GM10847 (cell line): ENCODE measurements around the gene PIK3C2B.

ENCODE experiments used
- POLR2A ChIP-seq: IDR thresholded peaks from 2 replicates; pipeline ENCODE4 v1.6.1; 2011; ENCODE audit not compliant: insufficient read length; ENCODE audit errors: extremely low read depth

The PIK3C2B gene

DNA sequence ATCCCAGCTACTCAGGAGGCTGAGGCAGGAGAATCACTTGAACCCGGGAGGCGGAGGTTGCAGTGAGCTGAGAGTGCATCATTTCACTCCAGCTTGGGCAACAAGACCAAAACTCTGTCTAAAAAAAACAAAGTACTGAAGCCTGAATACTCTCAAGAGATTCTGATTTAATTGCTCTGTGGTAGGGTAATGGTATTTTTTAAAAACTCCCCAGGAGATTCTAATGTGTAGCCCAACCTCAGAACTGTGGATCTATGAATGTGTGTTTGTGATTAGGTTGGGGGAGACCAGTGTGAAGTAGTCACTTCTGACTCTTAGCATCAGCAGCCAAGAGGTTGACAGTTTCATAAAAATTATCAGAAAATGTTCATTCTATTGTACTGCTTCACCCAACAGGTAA lies 21.9 kb downstream of the PIK3C2B start:
- no peak for TF ChIP-seq POLR2A

DNA sequence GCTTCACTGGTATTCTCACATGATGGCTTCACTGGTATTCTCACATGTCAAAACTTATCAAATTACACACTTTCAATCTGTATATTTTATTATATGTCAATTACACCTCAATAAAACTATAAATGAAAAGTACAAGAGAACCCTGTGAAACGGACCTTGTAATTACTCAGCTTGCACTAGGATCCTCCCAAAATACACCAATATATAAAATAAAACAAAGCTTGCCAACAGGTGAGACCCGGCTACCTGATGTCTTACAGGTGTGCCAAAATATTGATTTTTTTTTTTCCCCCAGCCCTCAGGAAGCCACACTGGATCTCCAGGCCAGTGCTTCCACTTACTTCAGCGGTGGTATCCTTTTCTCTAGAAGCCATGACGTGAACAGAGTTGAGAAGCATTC lies 22.9 kb downstream of the PIK3C2B start:
- TF ChIP-seq POLR2A, result no peak

DNA sequence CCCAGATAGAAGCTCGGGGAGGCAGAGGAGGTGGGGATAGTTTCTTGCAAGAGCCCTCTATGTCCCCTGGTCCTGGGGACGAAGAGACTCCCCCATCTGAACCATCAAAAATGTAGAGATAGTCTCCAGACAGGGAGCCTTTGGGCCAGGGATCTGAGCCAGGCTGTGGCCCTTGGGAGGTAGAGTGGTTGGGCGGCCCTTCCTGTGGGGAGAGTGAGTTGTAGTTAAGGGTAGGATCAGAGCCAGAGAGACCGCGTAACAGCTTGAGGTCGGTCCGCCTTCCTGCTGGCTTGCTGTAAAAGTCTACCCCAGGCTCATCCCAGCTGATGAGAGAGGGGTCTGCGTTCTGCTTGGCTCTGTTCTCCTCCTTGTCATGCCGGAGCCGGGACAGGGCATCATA lies 25.3 kb downstream of the PIK3C2B start:
- no peak for TF ChIP-seq POLR2A

DNA sequence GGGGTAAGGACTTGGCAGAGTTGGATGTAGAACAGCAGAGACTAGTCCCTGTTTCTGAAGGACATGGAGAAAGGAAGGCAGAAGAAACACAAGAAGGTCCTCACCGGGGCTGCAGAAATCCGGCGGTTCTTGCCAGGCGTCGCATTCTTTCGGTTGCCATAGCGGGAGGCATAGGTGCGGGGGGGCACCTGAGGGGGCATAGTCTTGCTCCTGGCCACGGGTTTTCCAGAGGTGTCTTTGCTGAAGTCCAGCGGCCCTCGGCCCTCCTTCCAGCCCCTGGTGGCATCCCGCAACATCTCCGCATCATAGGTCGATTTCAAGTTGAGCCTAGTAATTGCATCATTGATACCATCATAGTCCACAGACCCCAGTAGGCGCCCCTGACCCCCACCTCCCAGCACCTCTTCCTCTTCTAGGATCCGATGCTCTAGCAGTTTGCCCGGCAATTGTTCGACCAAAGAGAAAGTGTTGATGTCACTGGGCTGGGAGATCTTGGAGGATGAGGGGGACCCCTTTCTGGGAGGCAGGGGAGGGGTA lies 25.8 kb downstream of the PIK3C2B start:
- no peak for TF ChIP-seq POLR2A

DNA sequence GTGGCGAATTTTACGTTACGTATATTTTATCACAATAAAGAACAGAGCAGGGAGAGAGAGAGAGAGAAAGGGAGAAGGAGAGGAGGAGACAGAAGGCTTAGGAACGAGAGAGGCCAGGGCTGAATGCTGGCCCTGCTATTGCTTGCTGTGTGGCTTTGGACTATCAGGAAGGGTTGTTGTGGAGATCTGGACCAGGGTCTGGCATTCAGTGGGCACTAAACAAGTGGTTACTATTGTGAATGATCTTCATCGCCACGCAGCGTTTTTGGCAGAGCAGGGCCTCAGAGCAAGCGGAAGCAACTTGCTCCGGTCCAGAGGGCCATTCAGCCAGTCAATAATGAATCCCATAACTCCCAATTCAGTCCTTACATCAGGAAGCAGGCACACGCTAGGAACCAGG lies 26.4 kb downstream of the PIK3C2B start:
- no peak for TF ChIP-seq POLR2A

DNA sequence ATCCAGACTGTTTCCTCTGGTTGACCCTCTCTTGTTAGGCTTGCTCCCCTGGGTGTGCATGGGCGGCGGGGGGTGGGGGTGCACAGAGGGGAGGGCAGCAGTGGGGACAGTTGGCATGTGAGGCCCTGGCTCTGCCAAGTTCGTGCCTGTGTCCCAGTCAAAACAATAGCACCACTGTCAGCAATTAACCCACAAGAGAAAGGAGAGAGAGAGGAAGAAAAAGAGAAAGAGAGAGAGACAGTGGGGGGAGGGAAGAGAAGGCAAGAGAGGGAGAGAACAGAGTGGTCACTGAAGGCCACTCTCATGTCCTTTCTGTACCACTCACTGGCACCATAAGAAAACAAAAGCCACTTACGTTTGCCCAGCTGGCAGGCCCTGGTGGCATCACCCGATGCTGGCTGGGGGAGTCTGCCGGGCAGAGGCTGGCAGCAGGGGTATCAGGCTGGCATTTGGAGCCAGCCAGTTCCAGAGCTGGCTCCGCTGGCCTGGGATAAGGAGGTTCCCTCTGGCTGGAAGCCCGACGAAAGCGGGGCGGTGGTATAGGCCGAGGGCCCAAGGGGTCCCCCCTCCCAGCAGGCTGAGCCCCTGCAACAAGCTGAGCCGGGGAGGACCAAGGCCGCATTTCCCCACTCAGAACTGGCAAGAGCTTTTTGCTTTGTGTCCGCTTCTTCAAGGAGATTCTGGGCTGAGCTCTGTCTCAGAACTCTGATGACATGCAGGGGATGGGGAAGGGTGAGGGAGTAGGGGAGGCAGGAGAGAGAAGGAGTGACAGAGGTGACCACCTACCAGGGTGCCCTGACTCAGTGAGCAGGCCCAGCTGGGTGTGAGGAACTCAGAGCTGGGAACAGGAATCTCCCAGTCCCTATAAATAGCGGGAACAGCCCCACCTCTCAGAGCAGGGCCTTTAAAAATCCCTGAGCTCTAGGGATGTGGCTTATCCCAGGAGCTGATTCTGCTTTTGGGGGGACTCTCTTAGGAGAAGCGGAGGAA lies 27.9 kb downstream of the PIK3C2B start:
- TF ChIP-seq POLR2A, result no peak

DNA sequence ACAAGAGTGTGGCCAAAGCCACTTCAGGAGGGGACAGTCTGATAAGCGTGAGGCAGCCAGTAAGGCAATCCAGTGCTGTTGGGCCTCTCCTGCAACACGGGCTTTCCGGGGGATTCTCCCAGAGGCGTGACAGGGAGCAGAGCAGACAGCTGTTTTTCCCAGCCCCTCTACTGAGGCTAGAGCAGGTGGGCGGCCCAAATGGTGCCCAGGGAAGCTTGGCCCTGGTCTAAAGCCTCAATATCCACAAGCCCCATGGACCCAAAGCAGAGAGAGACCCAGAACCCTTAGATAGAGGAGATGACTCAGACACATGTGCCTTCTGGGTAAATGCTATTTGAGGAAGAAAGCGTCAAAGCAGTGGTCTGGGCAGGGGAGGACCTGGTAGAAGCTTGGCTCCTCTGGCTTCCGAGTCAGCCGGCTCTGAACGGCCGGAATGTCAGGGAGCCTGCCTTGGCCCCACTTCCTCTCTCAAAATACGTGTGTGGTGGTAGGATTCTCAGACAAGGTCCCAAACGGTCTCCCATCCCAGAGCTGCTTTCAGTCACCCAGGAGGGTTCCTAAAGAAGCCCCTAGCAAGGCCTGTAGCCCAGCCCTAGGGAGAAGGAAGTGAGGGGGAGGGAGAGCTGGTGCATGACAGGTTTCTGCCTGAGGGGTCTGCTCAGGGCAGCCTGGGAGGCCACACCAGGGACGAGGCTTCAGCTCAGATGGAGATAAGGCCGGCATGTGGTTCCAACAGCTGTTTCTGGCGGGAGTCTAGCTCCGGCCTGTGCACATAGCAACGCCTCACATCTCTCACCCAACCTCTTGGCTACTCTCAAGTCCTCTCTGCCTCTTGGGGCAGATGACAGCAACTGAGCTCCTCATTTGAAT lies 28.8 kb downstream of the PIK3C2B start:
- no peak for TF ChIP-seq POLR2A

DNA sequence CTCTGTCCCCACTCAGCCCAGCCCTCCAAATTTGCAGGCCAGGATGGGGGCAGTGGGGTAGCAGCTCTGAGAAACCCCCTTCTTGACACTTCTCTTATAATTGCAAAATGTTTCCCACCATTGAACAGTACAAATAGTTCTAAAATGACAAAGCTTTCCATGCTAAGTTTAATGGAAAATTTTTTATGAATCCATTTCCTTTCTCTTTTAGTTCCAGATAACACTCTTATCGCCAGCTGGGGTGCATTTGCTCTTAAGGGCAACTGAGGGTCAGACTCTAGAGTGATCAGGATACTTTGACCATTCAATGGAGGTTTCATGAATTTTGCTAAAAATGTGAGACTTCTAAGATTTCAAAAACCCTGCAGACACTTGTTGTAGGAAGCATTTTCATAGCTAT lies 29.9 kb downstream of the PIK3C2B start:
- TF ChIP-seq POLR2A, result no peak

DNA sequence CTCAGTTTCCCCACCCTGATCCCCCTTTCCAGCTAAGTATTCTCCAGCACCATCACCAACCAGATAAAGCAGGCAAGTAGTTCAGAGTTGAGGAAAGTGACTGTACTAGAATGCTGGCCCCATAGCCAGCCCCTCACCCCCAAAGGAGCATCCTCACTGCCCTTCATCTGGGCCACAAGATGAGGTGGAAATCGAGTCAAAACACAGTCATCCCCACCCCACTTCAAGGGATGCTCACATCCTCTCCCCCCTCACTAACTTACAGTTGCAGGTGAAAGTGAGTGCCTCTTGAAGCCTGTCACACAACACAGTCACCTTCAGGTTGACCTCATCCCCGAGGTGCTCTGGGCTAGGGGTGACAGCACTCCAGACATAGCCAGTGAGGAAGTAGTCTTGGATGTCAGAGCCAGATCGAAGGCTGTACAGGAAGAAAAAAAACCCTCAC lies 30.4 kb downstream of the PIK3C2B start:
- no peak for TF ChIP-seq POLR2A

DNA sequence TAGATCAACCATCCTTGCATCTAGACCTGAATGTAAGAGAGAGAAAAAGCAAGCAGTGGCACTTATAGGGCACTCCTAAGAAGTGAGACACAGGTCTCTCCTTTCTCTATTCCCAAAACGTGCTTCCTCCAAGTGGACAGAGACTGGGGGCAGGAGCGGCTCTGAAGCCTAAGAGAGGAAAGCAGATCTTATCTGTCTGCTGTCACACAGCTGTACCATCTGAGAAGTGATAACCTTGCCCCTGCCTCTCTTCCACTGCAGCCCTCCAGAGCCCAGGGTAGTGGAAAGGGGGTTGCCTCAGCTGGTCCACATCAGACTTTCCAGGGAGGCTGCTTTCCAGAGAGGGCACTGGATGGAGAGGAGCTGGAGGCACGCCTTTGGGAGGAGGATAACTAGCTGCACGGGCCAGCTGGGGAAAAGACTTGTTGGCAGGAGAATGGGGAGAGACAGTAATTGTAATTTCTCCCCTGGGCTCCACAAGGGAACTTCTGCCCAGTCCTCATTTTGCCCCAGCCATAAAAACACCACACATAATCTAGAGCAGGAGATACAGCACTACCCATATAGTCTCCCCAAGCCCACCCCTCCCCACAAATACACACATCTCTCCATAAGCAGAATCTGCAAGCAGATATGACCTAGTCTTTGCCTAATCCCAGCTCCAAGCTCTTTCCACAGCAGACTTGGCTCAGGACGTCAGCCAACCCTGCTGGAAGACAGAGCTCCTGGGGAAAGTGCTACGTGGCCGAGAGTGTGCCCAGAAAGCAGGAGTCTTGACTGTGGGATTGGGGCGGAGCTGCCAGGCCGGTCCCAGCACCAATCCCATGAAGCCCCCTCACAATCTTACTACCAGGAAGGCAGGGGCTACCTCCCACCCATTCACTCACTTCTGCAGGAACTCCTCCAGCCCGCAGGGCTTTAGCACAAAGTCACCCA lies 31.2 kb downstream of the PIK3C2B start:
- no peak for TF ChIP-seq POLR2A

DNA sequence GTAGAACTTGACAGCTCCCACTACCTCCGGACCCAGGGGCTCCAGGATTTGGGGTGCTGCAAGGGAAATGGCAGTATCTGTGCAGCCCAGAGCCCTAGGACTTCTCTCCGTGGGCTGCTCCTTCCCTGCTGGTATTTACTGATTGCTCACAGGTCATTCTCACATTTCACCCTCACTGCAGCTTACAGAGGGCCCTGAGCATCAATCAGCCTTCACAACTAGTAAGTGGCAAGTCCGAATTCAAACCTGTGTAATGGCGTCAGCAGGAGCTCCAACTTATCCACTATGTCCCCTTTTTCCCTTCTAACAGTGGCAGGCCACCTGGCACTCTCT lies 32.4 kb downstream of the PIK3C2B start:
- TF ChIP-seq POLR2A, result no peak

DNA sequence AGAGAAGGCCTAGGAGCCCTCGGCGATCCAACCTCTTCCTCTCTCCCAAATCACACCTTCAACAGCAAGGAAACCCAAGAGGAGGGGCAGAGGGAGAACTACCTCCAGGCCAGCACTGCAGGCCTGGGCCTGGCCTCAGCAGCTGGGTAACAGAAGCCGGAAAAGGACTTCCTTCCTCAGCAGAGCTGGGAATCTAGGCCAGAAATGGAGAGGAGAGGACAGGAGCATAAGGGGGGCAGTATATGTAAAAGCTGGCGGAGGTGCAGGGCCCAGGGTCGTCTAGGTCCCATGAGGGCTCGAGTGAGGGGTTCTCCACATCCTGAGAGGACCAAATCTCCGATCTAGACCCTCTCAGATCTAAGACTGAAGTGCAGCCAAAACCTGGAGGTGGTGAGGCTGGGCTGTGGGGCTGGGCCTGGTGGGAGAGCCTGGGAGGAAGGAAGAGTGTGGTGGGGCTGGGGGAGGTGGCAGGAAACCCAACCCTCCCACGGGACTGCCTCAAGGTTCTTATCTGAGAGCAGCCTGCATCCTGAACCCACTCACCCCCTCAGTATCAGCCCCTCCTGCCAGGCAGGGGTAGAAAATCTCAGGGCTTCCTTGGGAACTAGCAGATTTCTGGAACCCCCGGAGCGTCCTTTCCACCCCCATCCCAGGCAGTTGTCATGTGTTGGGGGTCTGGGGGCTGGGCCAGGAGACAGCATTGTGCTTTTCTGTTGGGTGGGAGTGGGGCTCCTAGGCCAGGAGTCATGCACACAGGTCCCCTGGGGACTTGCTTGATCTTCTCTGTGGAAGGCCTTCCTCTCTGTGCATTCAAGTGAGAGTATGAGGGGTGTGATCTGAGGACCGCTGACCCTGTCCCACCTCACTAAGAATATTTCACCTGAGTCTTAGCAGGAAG lies 33.0 kb downstream of the PIK3C2B start:
- no peak for TF ChIP-seq POLR2A

DNA sequence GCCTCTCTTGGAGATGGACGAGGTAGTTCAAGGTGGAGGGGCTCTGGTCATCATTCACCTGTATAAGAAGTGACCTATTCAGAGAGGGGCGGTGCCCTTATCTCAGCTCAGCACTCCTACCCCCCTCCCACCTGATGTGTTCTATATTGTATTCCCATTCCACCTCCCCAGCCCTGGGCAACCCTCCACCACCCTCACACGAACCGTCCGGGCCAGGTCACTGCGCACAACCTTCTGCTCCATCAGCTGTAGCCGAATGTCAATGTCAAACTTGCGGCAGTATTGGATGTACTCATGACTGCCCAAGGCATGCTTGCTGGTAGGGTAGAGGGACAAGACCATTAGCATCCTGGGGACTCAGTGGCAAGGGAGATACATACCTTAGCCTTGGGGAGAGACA lies 34.3 kb downstream of the PIK3C2B start:
- no peak for TF ChIP-seq POLR2A

DNA sequence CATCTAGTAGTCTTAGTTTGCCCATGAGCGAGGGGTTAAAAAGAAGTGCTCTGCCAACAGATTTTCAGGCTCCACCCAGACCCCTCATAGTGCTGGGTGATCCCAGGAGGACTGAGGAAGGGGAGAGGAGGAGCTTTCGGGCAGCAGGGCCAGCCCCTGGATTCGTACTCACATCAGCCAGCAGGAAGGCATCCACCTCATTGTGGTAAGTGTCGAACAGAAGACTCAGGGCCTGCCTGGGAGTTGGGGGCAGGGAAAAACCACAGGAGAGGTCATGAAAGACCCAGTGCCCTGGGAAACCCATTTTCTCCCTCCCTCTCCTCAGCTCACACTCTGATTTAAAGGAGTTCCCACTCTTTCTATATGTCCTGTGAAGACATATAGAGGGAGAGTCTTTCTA lies 34.9 kb downstream of the PIK3C2B start:
- TF ChIP-seq POLR2A, result no peak
